K562 (cell line): Measurements from ENCODE around the gene AMBRA1. TPM values are rescaled to one million over a fixed set of nuclear protein-coding genes. Genes with fewer than 3 reads are reported as not detected.

ENCODE experiments used
- ATF3 ChIP-seq, 2 experiments: fragments of 450-650 bp in 1 of 2; sonication (generic) in 1 of 2; formaldehyde crosslinking in 1 of 2; IDR thresholded peaks in 1 of 2; conservative IDR thresholded peaks in 1 of 2; 2 replicates each; pipeline versions ENCODE4 v1.6.1 to v1.8.1; 2016 to 2023; ENCODE audit warnings: mild to moderate bottlenecking in 2 of 2, moderate library complexity in 2 of 2, inconsistent platforms in 1 of 2, missing genetic modification reagents in 1 of 2
- ATF7 ChIP-seq: fragments of 450-650 bp; IDR thresholded peaks from 2 replicates; pipeline ENCODE4 v1.7.1; 2014; ENCODE audit warnings: mild to moderate bottlenecking, moderate library complexity
- BHLHE40 ChIP-seq: IDR thresholded peaks from 2 replicates; pipeline ENCODE4 v1.6.1; 2011; ENCODE audit warnings: low read length, improper control_type of control experiment
- GTF2E2 ChIP-seq: fragments of 200-800 bp; sonication (Bioruptor generic); IDR thresholded peaks from 2 replicates; pipeline ENCODE4 v1.6.1; 2016; ENCODE audit warnings: missing genetic modification characterization, missing compliant biosample characterization
- LCOR ChIP-seq: sonication (generic); formaldehyde crosslinking; IDR thresholded peaks from 2 replicates; pipeline ENCODE4 v1.8.0; 2022; ENCODE audit warnings: mild to moderate bottlenecking, missing genetic modification reagents
- MLX ChIP-seq, 2 experiments: fragments of 450-650 bp in 1 of 2; sonication (generic) in 1 of 2; formaldehyde crosslinking; conservative IDR thresholded peaks; 2 replicates each; pipeline versions ENCODE4 v1.4.0 to v1.8.1; 2020 to 2022; ENCODE audit warnings: mild to moderate bottlenecking in 1 of 2, missing genetic modification reagents in 1 of 2
- POLR3A ChIP-seq: IDR thresholded peaks from 2 replicates; pipeline ENCODE4 v1.6.1; 2011; ENCODE audit warnings: borderline replicate concordance, mild to moderate bottlenecking, moderate library complexity; ENCODE audit not compliant: insufficient read length, insufficient read depth; ENCODE audit errors: extremely low read depth
- SMARCA5 ChIP-seq: fragments of 450-650 bp; IDR thresholded peaks from 2 replicates; pipeline ENCODE4 v1.6.1; 2016
- TAF7 ChIP-seq: fragments of 450-650 bp; IDR thresholded peaks from 2 replicates; pipeline ENCODE4 v1.6.1; 2016; ENCODE audit warnings: missing genetic modification characterization, missing compliant biosample characterization
- THAP12 ChIP-seq: fragments of 250-450 bp; sonication (Bioruptor Pico); IDR thresholded peaks from 2 replicates; pipeline ENCODE4 v1.9.0; 2021; ENCODE audit warnings: mild to moderate bottlenecking, inconsistent platforms
- ZBTB5 ChIP-seq: fragments of 450-650 bp; IDR thresholded peaks from 2 replicates; pipeline ENCODE4 v1.6.1; 2017; ENCODE audit warnings: antibody characterized with exemption
- ZKSCAN1 ChIP-seq: fragments of 150-350 bp; IDR thresholded peaks from 2 replicates; pipeline ENCODE4 v1.6.1; 2016; ENCODE audit warnings: low read depth, low read length
- ZNF133 ChIP-seq: fragments of 250-450 bp; sonication (Bioruptor Pico); IDR thresholded peaks from 2 replicates; pipeline ENCODE4 v1.4.0; 2020; ENCODE audit warnings: mild to moderate bottlenecking
- ZNF224 ChIP-seq: sonication (generic); formaldehyde crosslinking; IDR thresholded peaks from 2 replicates; pipeline ENCODE4 v1.8.0; 2022; ENCODE audit warnings: mild to moderate bottlenecking, missing genetic modification reagents
- ZNF518B ChIP-seq: fragments of 250-450 bp; sonication (Bioruptor Pico); IDR thresholded peaks from 2 replicates; pipeline ENCODE4 v1.5.0; 2021; ENCODE audit warnings: mild to moderate bottlenecking, moderate library complexity
- ZZZ3 ChIP-seq: fragments of 450-650 bp; IDR thresholded peaks from 2 replicates; pipeline ENCODE4 v1.6.1; 2016; ENCODE audit warnings: antibody characterized with exemption, mild to moderate bottlenecking, moderate library complexity
- polyA plus RNA-seq, 8 experiments: library from polyadenylated mRNA; depleted of rRNA in 4 of 8; stranded (reverse) in 5 of 8; unstranded in 3 of 8; fragments of >200 nt; fragmentation: Nextera tagmentation in 2 of 8; fragmentation: Illumina TruSeq in 1 of 8; extraction: Ambion mirVana in 2 of 8; extraction: Trizol in 1 of 8; gene quantifications; 2 replicates each; pipeline versions ENCODE4 v1.2.1 to v1.2.3, GENCODE V29; 2011 to 2014; ENCODE audit warnings: inconsistent platforms in 1 of 8, missing spikeins in 1 of 8
- total RNA-seq, 7 experiments: library from RNA; depleted of rRNA in 6 of 7; stranded (reverse); fragments of >200 nt in 6 of 7; fragmentation: Illumina TruSeq in 2 of 7; extraction: Trizol in 2 of 7; gene quantifications; 2 replicates each; pipeline versions ENCODE4 v1.2.1 to v1.2.3, GENCODE V29; 2011 to 2021; ENCODE audit warnings: low replicate concordance in 1 of 7

AMBRA1 gene
- total and polyA plus RNA-seq, 9 of the 15 experiments (the other 6 are each of a cell fraction or from before 2014, with no cell fraction given), result 0.15 to 24.5 (median 13.0) TPM

GRCh38 chr11:46616551-46617133, 22.8 kb upstream of the AMBRA1 start (continued):
- TF ChIP-seq THAP12, result no peak
- TF ChIP-seq LCOR (CRISPR knock-in tag), result peak; percentile 75; the same call in 1 of the 2 replicates
- TF ChIP-seq POLR3A, result no peak
- no peak for TF ChIP-seq ZKSCAN1
- 0 out of 2 replicates have a peak, but pooled peaks have one; percentile 11 for TF ChIP-seq ATF7
- no peak for TF ChIP-seq MLX (CRISPR knock-in tag; conservative IDR thresholded peaks at IDR 0.05)
- TF ChIP-seq SMARCA5, result 0 out of 2 replicates have a peak, but pooled peaks have one; percentile 12
- 0 out of 2 replicates have a peak, but pooled peaks have one; percentile 28 for TF ChIP-seq ZZZ3
- no peak for TF ChIP-seq ZNF224 (CRISPR knock-in tag)
- TF ChIP-seq ZNF133 (CRISPR knock-in tag), result no peak
- no peak for TF ChIP-seq TAF7 (tag)
- no peak for TF ChIP-seq ZNF518B (CRISPR knock-in tag)
- TF ChIP-seq ZBTB5, result no peak
- TF ChIP-seq ATF3 (IDR thresholded peaks at IDR 0.05), result peak; percentile 49
- TF ChIP-seq ATF3 (CRISPR knock-in tag; conservative IDR thresholded peaks at IDR 0.05), result no peak
- peak; percentile 8; the same call in 1 of the 2 replicates for TF ChIP-seq GTF2E2 (tag)
- no peak for TF ChIP-seq BHLHE40
